Activated CD8-positive, alpha-beta memory T cell treated with anti-CD3 and anti-CD28 coated beads for 24 hours (primary cell): ENCODE results near the gene ESYT1.
"Not testable (repeated sequence)": the region's sequence is repeated elsewhere in the genome, so short reads cannot be mapped to it uniquely, and the experiment has no call there.

ENCODE experiments used
- DNase-seq: peaks from one replicate; pipeline ENCODE4 v3.0.0-alpha.2; 2020

Gene ESYT1

GRCh38 chr12:56104815-56105608 lies 23.1 kb upstream of the ESYT1 start:
- DNase-seq: no peak

GRCh38 chr12:56105609-56105902 lies 22.5 kb upstream of the ESYT1 start:
- no peak for DNase-seq

GRCh38 chr12:56107242-56107641 lies 20.8 kb upstream of the ESYT1 start:
- DNase-seq: no peak

GRCh38 chr12:56110571-56110970 lies 17.5 kb upstream of the ESYT1 start:
- no peak for DNase-seq

GRCh38 chr12:56114084-56114483 lies 14.0 kb upstream of the ESYT1 start:
- DNase-seq: no peak

- no peak for DNase-seq
Observed at GRCh38 chr12:56115329-56115728, 12.7 kb upstream of the ESYT1 start.

- DNase-seq: peak; percentile 98
Observed at GRCh38 chr12:56116267-56117081, 11.6 kb upstream of the ESYT1 start, which contains the start of gene RPL41. Gene RPL41, plus strand, starts transcription at chr12:56116633.

GRCh38 chr12:56117082-56117706 lies 10.9 kb upstream of the ESYT1 start:
- DNase-seq: not testable (repeated sequence)

GRCh38 chr12:56117778-56118687 lies 10.0 kb upstream of the ESYT1 start, which contains the start of gene ZC3H10:
Gene ZC3H10, plus strand, starts transcription at chr12:56118266. Its CDS starts 2,297 bp downstream, at chr12:56120563.
- peak; percentile 97 for DNase-seq

GRCh38 chr12:56118688-56119357 lies 9.2 kb upstream of the ESYT1 start:
- no peak for DNase-seq

GRCh38 chr12:56119361-56119796 lies 8.7 kb upstream of the ESYT1 start:
- DNase-seq: peak; percentile 77

GRCh38 chr12:56120158-56120846 lies 7.8 kb upstream of the ESYT1 start:
- DNase-seq: no peak

GRCh38 chr12:56121204-56121870 lies 6.7 kb upstream of the ESYT1 start:
- DNase-seq: no peak

GRCh38 chr12:56122637-56123036 lies 5.4 kb upstream of the ESYT1 start:
- DNase-seq: no peak

GRCh38 chr12:56124133-56124532 lies 3.9 kb upstream of the ESYT1 start:
- DNase-seq: no peak

- no peak for DNase-seq
Observed at GRCh38 chr12:56126732-56127239, 1.3 kb upstream of the ESYT1 start.

GRCh38 chr12:56127485-56127887 lies 581 bp upstream of the ESYT1 start:
- no peak for DNase-seq

GRCh38 chr12:56128670-56129205 lies 671 bp downstream of the ESYT1 start:
- peak; percentile 80 for DNase-seq

GRCh38 chr12:56129206-56129941 lies 1.3 kb downstream of the ESYT1 start:
- DNase-seq: peak; percentile 89
